Gastroesophageal sphincter (tissue), 4 donors: Measurements from ENCODE around the gene C10orf90. TPM values are rescaled to one million over a fixed set of nuclear protein-coding genes. Genes with fewer than 3 reads are reported as not detected.

Experiments
- ATAC-seq: fragments of 150-250 bp; one replicate; pipeline ENCODE4 v1.9.1; 2016; ENCODE audit warnings: mild to moderate bottlenecking, moderate library complexity
- H3K27ac ChIP-seq, 4 donors: fragments of 200-600 bp; sonication (generic) in 3 of 4; 1 replicate in 3 of 4; 2 replicates in 1 of 4; pipeline ENCODE4 v1.5.1; 2016 to 2019
- H3K27me3 ChIP-seq: fragments of 200-600 bp; sonication (generic); one replicate; pipeline ENCODE4 v1.5.1; 2019
- H3K36me3 ChIP-seq, 2 donors: fragments of 200-600 bp; sonication (generic); one replicate each; pipeline ENCODE4 v1.5.1; 2019; ENCODE audit warnings: control low read depth in 1 of 2
- H3K4me1 ChIP-seq, 3 donors: fragments of 200-600 bp; sonication (generic); 1 replicate in 2 of 3; 2 replicates in 1 of 3; pipeline ENCODE4 v1.5.1; 2016 to 2019; ENCODE audit warnings: control low read depth in 2 of 3
- H3K4me3 ChIP-seq, 2 donors: fragments of 200-600 bp; sonication (generic); one replicate each; pipeline ENCODE4 v1.5.1; 2019; ENCODE audit warnings: mild to moderate bottlenecking in 1 of 2, moderate library complexity in 1 of 2
- H3K9me3 ChIP-seq, 3 donors: fragments of 200-600 bp; sonication (generic); one replicate each; pipeline ENCODE4 v1.5.1; 2017 to 2019; ENCODE audit warnings: control low read depth in 2 of 3
- CTCF ChIP-seq, 4 experiments: fragments of 200-600 bp in 2 of 4; fragments of 450-650 bp in 2 of 4; sonication (generic) in 1 of 4; IDR thresholded peaks; one replicate each; pipeline ENCODE4 v1.5.1; 2017 to 2019; ENCODE audit warnings: antibody characterized with exemption in 4 of 4, mild to moderate bottlenecking in 2 of 4, moderate library complexity in 2 of 4
- EP300 ChIP-seq: sonication (generic); formaldehyde crosslinking; IDR thresholded peaks from one replicate; pipeline ENCODE4 v1.6.1; 2017; ENCODE audit warnings: antibody characterized with exemption, mild to moderate bottlenecking
- POLR2A ChIP-seq, 2 donors: fragments of 450-650 bp; IDR thresholded peaks; one replicate each; pipeline ENCODE4 v1.6.1; 2017; ENCODE audit warnings: antibody characterized with exemption in 2 of 2, mild to moderate bottlenecking in 2 of 2, moderate library complexity in 1 of 2
- POLR2AphosphoS5 ChIP-seq: sonication (generic); formaldehyde crosslinking; IDR thresholded peaks from one replicate; pipeline ENCODE4 v1.6.1; 2017; ENCODE audit warnings: antibody characterized with exemption
- WGBS, 2 donors: methylation state at CpG; one replicate each; pipeline ENCODE4 v1.1.5; 2018; ENCODE audit warnings: low coverage in 1 of 2; 5-methylcytosine and 5-hydroxymethylcytosine counted together
- total RNA-seq, 4 donors: library from RNA; depleted of rRNA; stranded (reverse); fragments of >200 nt; gene quantifications; one replicate each; pipeline ENCODE4 v1.1.0, GENCODE V29; 2016

Gene C10orf90
- total RNA-seq, 4 donors from 2014 or later = not detected

GRCh38 chr10:126651467-126651866 lies 19.0 kb downstream of the C10orf90 start:
- no peak overlapping the region for H3K27ac ChIP-seq
- no peak for ATAC-seq
- no peaks in the 10 kb centered on the region for H3K4me1 ChIP-seq
- H3K27me3 ChIP-seq = peaks cover 3% of the 10 kb centered on the region
- no peak for TF ChIP-seq POLR2A (IDR thresholded peaks at IDR 0.05)
- no peak for TF ChIP-seq POLR2AphosphoS5
- no peaks in the 10 kb centered on the region for H3K9me3 ChIP-seq
- H3K4me3 ChIP-seq = no peak overlapping the region
- H3K36me3 ChIP-seq = no peaks in the 10 kb centered on the region
- WGBS, 2 donors = 82 to 100% methylated on average over 1 to 3 of the region's 3 CpGs

GRCh38 chr10:126650161-126650560 lies 20.3 kb downstream of the C10orf90 start:
- no peak for ATAC-seq
- Histone ChIP-seq H3K4me1 (no peaks in the 10 kb centered on the region), H3K36me3 (no peaks in the 10 kb centered on the region), H3K4me3 (no peak overlapping the region), H3K9me3 (no peaks in the 10 kb centered on the region), H3K27ac (no peak overlapping the region), H3K27me3 (no peaks in the 10 kb centered on the region)
- WGBS, 2 donors = 79 to 85% methylated on average over 5 to 7 of the region's 7 CpGs
- TF ChIP-seq POLR2AphosphoS5 (no peak), EP300 (no peak), POLR2A (IDR thresholded peaks at IDR 0.05) (no peak), CTCF (IDR thresholded peaks at IDR 0.05) (no peak)

DNA sequence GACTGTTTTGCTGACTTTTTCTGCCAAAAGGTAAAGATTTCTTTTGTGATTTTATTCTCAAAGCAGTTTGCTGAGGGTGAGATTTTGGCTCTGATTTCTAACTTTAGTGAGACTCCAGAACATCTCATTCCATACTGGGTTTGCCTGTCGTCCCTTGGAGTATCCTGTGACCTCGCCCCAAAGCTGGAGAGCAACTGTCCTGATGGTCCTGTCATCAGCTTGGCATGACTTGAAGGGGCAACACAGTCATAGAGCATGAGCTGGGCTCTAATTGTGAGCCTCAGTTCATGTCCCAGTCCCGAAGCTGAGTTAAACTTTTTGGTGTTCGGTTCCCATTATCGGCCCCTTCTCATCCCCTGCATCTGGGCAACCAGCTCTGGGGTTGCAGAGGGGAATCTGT lies 23.4 kb downstream of the C10orf90 start:
- Histone ChIP-seq H3K27ac (no peak overlapping the region), H3K4me3 (no peak overlapping the region), H3K27me3 (no peaks in the 10 kb centered on the region), H3K4me1 (no peaks in the 10 kb centered on the region), H3K9me3 (no peaks in the 10 kb centered on the region), H3K36me3 (no peaks in the 10 kb centered on the region)
- 67% methylated on average over 2 of the region's 5 CpGs; no CpG with 5 or more reads in 1 of the 2 donors for WGBS, 2 donors
- ATAC-seq = no peak
- TF ChIP-seq POLR2AphosphoS5 (no peak), EP300 (no peak), POLR2A (IDR thresholded peaks at IDR 0.05) (no peak), CTCF (IDR thresholded peaks at IDR 0.05) (no peak)

DNA sequence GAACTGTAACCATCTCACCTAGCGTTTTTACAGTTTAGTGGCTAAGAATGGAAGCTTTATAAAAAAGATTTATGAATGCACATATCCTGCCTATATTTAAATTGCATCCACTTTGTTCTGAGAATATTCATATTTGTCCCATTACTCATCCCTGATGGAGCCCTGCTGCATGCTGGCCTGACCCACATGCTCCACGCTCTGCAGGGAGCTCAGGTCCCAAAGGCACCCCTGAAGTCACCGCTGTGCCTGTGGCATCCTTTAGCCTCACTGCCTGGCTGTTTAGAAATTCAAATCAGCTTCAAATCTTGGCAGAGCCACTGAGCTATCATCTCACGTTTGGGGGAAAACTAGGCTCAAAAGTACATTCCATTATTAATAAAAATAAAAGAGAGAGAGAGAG lies 24.4 kb downstream of the C10orf90 start:
- no peak overlapping the region for H3K4me3 ChIP-seq
- H3K27me3 ChIP-seq = no peaks in the 10 kb centered on the region
- H3K4me1 ChIP-seq = no peaks in the 10 kb centered on the region
- H3K27ac ChIP-seq = no peak overlapping the region
- H3K9me3 ChIP-seq = no peaks in the 10 kb centered on the region
- WGBS, 2 donors = 55 to 60% methylated on average over 2 to 4 of the region's 4 CpGs
- ATAC-seq = no peak
- TF ChIP-seq POLR2A (IDR thresholded peaks at IDR 0.05) = no peak
- no peak for TF ChIP-seq CTCF (IDR thresholded peaks at IDR 0.05)
- no peak for TF ChIP-seq EP300
- no peak for TF ChIP-seq POLR2AphosphoS5
- no peaks in the 10 kb centered on the region for H3K36me3 ChIP-seq

DNA sequence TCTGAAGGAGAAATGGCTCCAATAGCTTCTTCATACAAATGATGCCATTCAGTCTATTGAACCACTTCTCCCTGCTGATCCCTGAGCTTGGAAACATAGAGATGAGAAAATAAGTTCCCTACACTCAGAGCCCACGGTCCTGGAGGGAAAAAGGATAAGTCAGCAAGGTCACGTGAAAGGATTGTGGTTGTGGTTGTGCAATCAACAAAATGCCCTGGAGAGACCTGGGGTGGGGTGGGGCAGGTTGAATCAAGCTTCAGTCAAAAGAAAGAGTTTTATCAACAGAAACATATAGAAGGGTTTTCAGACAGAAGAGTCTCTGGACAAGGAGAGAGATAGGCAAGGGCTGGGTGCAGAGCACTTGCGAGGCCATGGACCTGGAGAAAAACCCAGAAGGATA lies 30.1 kb downstream of the C10orf90 start:
- WGBS, 2 donors = 92% methylated on average over 3 of the region's 3 CpGs; no CpG with 5 or more reads in 1 of the 2 donors
- Histone ChIP-seq H3K9me3 (no peaks in the 10 kb centered on the region), H3K36me3 (no peaks in the 10 kb centered on the region), H3K4me1 (no peaks in the 10 kb centered on the region), H3K27me3 (no peaks in the 10 kb centered on the region), H3K27ac (no peak overlapping the region), H3K4me3 (no peak overlapping the region)
- ATAC-seq = no peak
- TF ChIP-seq EP300 (no peak), POLR2A (IDR thresholded peaks at IDR 0.05) (no peak), CTCF (IDR thresholded peaks at IDR 0.05) (no peak), POLR2AphosphoS5 (no peak)
